Liver (tissue), 9 donors: ENCODE measurements around the gene OR4D11. TPM values are rescaled to one million over a fixed set of nuclear protein-coding genes. Genes with fewer than 3 reads are reported as not detected.
"Not testable (repeated sequence)": the region's sequence is repeated elsewhere in the genome, so short reads cannot be mapped to it uniquely, and the experiment has no call there.

ENCODE experiments used
- DNase-seq: peaks from one replicate; pipeline ENCODE4 v3.0.0-alpha.2; 2017; ENCODE audit warnings: low spot score
- H3K27ac ChIP-seq, 2 donors: one replicate each; pipeline ENCODE4 v1.7.0; 2013; ENCODE audit warnings: inconsistent platforms in 2 of 2, low read length in 2 of 2, control low read depth in 1 of 2, low read depth in 1 of 2, mild to moderate bottlenecking in 1 of 2
- H3K27me3 ChIP-seq, 4 donors: one replicate each; pipeline versions ENCODE4 v1.6.1 to v1.7.0; 2013; ENCODE audit warnings: low read length in 3 of 4, inconsistent platforms in 1 of 4, mild to moderate bottlenecking in 1 of 4, moderate library complexity in 1 of 4; ENCODE audit not compliant: control insufficient read depth in 4 of 4, insufficient read depth in 4 of 4
- H3K36me3 ChIP-seq, 4 donors: one replicate each; pipeline versions ENCODE4 v1.6.1 to v1.7.0; 2013; ENCODE audit warnings: low read length in 3 of 4, mild to moderate bottlenecking in 3 of 4, low read depth in 1 of 4, moderate library complexity in 1 of 4; ENCODE audit not compliant: control insufficient read depth in 4 of 4, insufficient read depth in 3 of 4
- H3K4me1 ChIP-seq, 4 donors: one replicate each; pipeline versions ENCODE4 v1.6.1 to v1.7.0; 2013; ENCODE audit warnings: low read length in 3 of 4, mild to moderate bottlenecking in 3 of 4, moderate library complexity in 1 of 4; ENCODE audit not compliant: control insufficient read depth in 4 of 4, insufficient read depth in 4 of 4
- H3K4me3 ChIP-seq, 3 donors: one replicate each; pipeline versions ENCODE4 v1.6.1 to v1.7.0; 2013; ENCODE audit warnings: low read length in 3 of 3, control low read depth in 1 of 3, low read depth in 1 of 3, mild to moderate bottlenecking in 1 of 3
- H3K9ac ChIP-seq, 2 donors: one replicate each; pipeline ENCODE4 v1.7.0; 2013; ENCODE audit warnings: low read length in 2 of 2, mild to moderate bottlenecking in 2 of 2, moderate library complexity in 2 of 2, control low read depth in 1 of 2, low read depth in 1 of 2
- H3K9me3 ChIP-seq, 4 donors: one replicate each; pipeline versions ENCODE4 v1.6.1 to v1.7.0; 2013; ENCODE audit warnings: low read length in 3 of 4; ENCODE audit not compliant: control insufficient read depth in 4 of 4
- ATF3 ChIP-seq: IDR thresholded peaks from 2 replicates; pipeline ENCODE4 v1.6.1; 2016; ENCODE audit warnings: antibody characterized with exemption
- EGR1 ChIP-seq, 2 donors: IDR thresholded peaks; 2 replicates each; pipeline ENCODE4 v1.6.1; 2016 to 2018; ENCODE audit warnings: antibody characterized with exemption in 2 of 2, low read depth in 2 of 2
- FOXA1 ChIP-seq: IDR thresholded peaks from 2 replicates; pipeline ENCODE4 v1.6.1; 2016; ENCODE audit warnings: antibody characterized with exemption
- FOXA2 ChIP-seq: IDR thresholded peaks from 2 replicates; pipeline ENCODE4 v1.6.1; 2016; ENCODE audit warnings: antibody characterized with exemption
- GABPA ChIP-seq, 2 donors: IDR thresholded peaks in 1 of 2; conservative IDR thresholded peaks in 1 of 2; 2 replicates each; pipeline ENCODE4 v1.6.1; 2016; ENCODE audit warnings: antibody characterized with exemption in 2 of 2, mild to moderate bottlenecking in 1 of 2, moderate library complexity in 1 of 2
- HNF4G ChIP-seq: IDR thresholded peaks from 2 replicates; pipeline ENCODE4 v1.6.1; 2016; ENCODE audit warnings: antibody characterized with exemption
- JUND ChIP-seq, 2 donors: IDR thresholded peaks; 2 replicates each; pipeline ENCODE4 v1.6.1; 2016; ENCODE audit warnings: antibody characterized with exemption in 2 of 2
- MAX ChIP-seq: IDR thresholded peaks from 2 replicates; pipeline ENCODE4 v1.6.1; 2016; ENCODE audit warnings: antibody characterized with exemption
- NR2F2 ChIP-seq: IDR thresholded peaks from 2 replicates; pipeline ENCODE4 v1.6.1; 2016; ENCODE audit warnings: antibody characterized with exemption
- RAD21 ChIP-seq, 2 donors: IDR thresholded peaks; 2 replicates each; pipeline ENCODE4 v1.6.1; 2016; ENCODE audit warnings: antibody characterized with exemption in 2 of 2, mild to moderate bottlenecking in 2 of 2
- RXRA ChIP-seq, 2 donors: IDR thresholded peaks; 2 replicates each; pipeline ENCODE4 v1.6.1; 2017 to 2018; ENCODE audit warnings: antibody characterized with exemption in 2 of 2, mild to moderate bottlenecking in 1 of 2
- SP1 ChIP-seq: IDR thresholded peaks from 2 replicates; pipeline ENCODE4 v1.6.1; 2018; ENCODE audit warnings: antibody characterized with exemption, mild to moderate bottlenecking
- TAF1 ChIP-seq: conservative IDR thresholded peaks from 2 replicates; pipeline ENCODE4 v1.6.1; 2016; ENCODE audit warnings: antibody characterized with exemption, mild to moderate bottlenecking
- YY1 ChIP-seq: IDR thresholded peaks from 2 replicates; pipeline ENCODE4 v1.6.1; 2016; ENCODE audit warnings: antibody characterized with exemption, mild to moderate bottlenecking
- ZBTB33 ChIP-seq: IDR thresholded peaks from 2 replicates; pipeline ENCODE4 v1.6.1; 2016; ENCODE audit warnings: antibody characterized with exemption
- WGBS: extraction: QIAGEN DNeasy Blood & Tissue Kit; methylation state at CpG from one replicate; pipeline ENCODE4 v1.1.7; 2013; 5-methylcytosine and 5-hydroxymethylcytosine counted together
- polyA plus RNA-seq, 2 donors: library from polyadenylated mRNA; stranded (reverse) in 1 of 2; unstranded in 1 of 2; fragments of 200-250 nt in 1 of 2; fragments of >200 nt in 1 of 2; fragmentation: Nextera tagmentation in 1 of 2; extraction: Ambion mirVana in 1 of 2; gene quantifications; one replicate each; pipeline versions ENCODE4 v1.2.1 to v1.2.3, GENCODE V29; 2013 to 2015
- total RNA-seq, 2 donors: library from RNA; depleted of rRNA; stranded (reverse); fragments of >200 nt; gene quantifications; one replicate each; pipeline ENCODE4 v1.2.3, GENCODE V29; 2014
- TF ChIP-seq, protein P1 (sequence below): fragments of 150-350 bp; IDR thresholded peaks from 2 replicates; pipeline ENCODE4 v1.5.1; 2017; ENCODE audit warnings: improper control_type of control experiment, low read depth, low read length; ENCODE audit not compliant: missing input control
- donor health status: healthy.
- donor health status: healthy.
- donor health status: healthy.
- donor health status: healthy.
- donor health status: healthy.

OR4D11 gene
- total and polyA plus RNA-seq, 4 donors = not detected

DNA sequence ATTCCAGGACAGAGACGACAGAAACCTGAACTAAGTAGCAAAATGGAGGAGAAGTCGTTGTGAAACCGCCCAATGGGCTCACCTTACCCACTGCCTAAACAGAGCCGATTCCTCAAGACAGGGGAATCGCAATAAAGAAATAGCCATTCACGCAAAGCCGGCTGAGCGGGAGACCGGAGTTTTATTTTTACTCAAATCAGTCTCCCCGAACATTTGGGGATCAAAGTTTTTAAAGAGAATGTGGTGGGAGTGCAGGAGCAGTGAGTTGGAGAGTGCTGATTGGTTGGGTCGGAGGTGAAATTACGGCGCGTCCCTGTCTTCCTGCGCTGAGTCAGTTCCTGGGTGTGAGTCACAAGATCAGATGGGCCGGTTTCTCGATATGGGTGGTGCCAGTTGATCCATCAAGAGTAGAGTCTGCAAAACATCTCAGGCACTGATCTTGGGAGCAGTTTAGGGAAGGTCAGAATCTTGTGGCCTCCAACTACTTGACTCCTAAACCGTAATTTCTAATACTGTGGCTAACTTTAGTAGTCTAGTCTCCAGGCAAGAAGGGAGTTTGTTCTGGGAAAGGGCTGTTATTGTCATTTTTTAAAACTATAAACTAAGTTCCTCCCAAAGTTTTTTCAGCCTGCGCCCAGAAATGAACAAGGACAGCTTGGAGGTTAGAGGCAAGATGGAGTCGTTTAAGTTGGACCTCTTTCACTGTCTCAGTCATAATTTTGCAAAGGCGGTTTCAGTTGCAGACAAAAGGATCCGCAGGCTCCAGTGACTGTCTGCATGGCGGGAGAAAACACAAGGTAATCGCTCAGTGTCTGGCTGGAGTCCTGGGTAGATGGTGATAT lies 42.0 kb downstream of the OR4D11 start (continued):
- TF ChIP-seq, protein P1, sequence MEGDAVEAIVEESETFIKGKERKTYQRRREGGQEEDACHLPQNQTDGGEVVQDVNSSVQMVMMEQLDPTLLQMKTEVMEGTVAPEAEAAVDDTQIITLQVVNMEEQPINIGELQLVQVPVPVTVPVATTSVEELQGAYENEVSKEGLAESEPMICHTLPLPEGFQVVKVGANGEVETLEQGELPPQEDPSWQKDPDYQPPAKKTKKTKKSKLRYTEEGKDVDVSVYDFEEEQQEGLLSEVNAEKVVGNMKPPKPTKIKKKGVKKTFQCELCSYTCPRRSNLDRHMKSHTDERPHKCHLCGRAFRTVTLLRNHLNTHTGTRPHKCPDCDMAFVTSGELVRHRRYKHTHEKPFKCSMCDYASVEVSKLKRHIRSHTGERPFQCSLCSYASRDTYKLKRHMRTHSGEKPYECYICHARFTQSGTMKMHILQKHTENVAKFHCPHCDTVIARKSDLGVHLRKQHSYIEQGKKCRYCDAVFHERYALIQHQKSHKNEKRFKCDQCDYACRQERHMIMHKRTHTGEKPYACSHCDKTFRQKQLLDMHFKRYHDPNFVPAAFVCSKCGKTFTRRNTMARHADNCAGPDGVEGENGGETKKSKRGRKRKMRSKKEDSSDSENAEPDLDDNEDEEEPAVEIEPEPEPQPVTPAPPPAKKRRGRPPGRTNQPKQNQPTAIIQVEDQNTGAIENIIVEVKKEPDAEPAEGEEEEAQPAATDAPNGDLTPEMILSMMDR = no peak
- TF ChIP-seq GABPA (IDR thresholded peaks at IDR 0.05 in 1 of 2, conservative IDR thresholded peaks at IDR 0.05 in 1 of 2) (no peak), RAD21 (IDR thresholded peaks at IDR 0.05) (no peak), ATF3 (no peak), MAX (no peak), JUND (IDR thresholded peaks at IDR 0.05) (no peak), HNF4G (no peak), YY1 (no peak)

GRCh38 chr11:59547605-59548308 lies 44.4 kb downstream of the OR4D11 start:
- not testable (repeated sequence) for H3K9me3 ChIP-seq, H3K27ac ChIP-seq, DNase-seq, H3K9ac ChIP-seq, H3K27me3 ChIP-seq, H3K36me3 ChIP-seq, H3K4me3 ChIP-seq
- peaks cover 0 to 16% (median 8%) of the 10 kb centered on the region in 4 donors for H3K4me1 ChIP-seq
- TF ChIP-seq NR2F2 = peak; percentile 33
- 89% methylated on average over 5 of the region's 5 CpGs for WGBS

- Histone ChIP-seq H3K4me3 (no peak overlapping the region), H3K27ac (no peak overlapping the region), H3K4me1 (peaks cover 0 to 16% (median 8%) of the 10 kb centered on the region in 4 donors), H3K36me3 (no peaks in the 10 kb centered on the region), H3K9me3 (no peaks in the 10 kb centered on the region), H3K27me3 (no peaks in the 10 kb centered on the region), H3K9ac (no peak overlapping the region)
- no peak for DNase-seq
- TF ChIP-seq EGR1 (IDR thresholded peaks at IDR 0.05; ENCODE audit: low read depth in 2 of 2) (no peak), NR2F2 (no peak), ATF3 (no peak), HNF4G (no peak), FOXA1 (no peak)
- 99% methylated on average over 5 of the region's 5 CpGs for WGBS
These were observed 44.9 kb downstream of the OR4D11 start for GRCh38 chr11:59548309-59548656.

- Histone ChIP-seq H3K9me3 (no peaks in the 10 kb centered on the region), H3K27me3 (no peaks in the 10 kb centered on the region), H3K4me3 (peak overlapping the region; percentile 56 to 62 (median 56)), H3K27ac (peak overlapping the region; percentile 73 to 74), H3K4me1 (peaks cover 0 to 16% (median 8%) of the 10 kb centered on the region in 4 donors), H3K36me3 (no peaks in the 10 kb centered on the region), H3K9ac (peak overlapping the region; percentile 30 to 60)
- under 1% methylated on average over 31 of the region's 31 CpGs for WGBS
- DNase-seq = peak; percentile 82
- TF ChIP-seq, protein P1 = peak; percentile 34
- TF ChIP-seq ZBTB33 = no peak
- peak; percentile 99 for TF ChIP-seq ATF3
- no peak for TF ChIP-seq HNF4G
- no peak for TF ChIP-seq SP1
- peak; percentile 27 for TF ChIP-seq YY1
- peak; percentile 6 to 50 for TF ChIP-seq JUND (IDR thresholded peaks at IDR 0.05)
- no peak for TF ChIP-seq FOXA1
- no peak for TF ChIP-seq NR2F2
- peak; percentile 28 to 49 for TF ChIP-seq RXRA (IDR thresholded peaks at IDR 0.05)
- no peak for TF ChIP-seq FOXA2
- TF ChIP-seq TAF1 = no peak
These were observed 47.0 kb downstream of the OR4D11 start for GRCh38 chr11:59550368-59550841.
